Suprapubic skin (tissue), 4 donors: ENCODE results near the gene PDE2A.

Experiments
- CTCF ChIP-seq, 2 donors: fragments of 200-600 bp in 1 of 2; fragments of 450-650 bp in 1 of 2; sonication (generic) in 1 of 2; IDR thresholded peaks; one replicate each; pipeline ENCODE4 v1.5.1; 2016 to 2019; ENCODE audit warnings: antibody characterized with exemption in 2 of 2, mild to moderate bottlenecking in 1 of 2, moderate library complexity in 1 of 2
- EP300 ChIP-seq: sonication (generic); formaldehyde crosslinking; IDR thresholded peaks from one replicate; pipeline ENCODE4 v1.6.1; 2017; ENCODE audit warnings: antibody characterized with exemption
- POLR2A ChIP-seq, 2 donors: fragments of 450-650 bp; IDR thresholded peaks; one replicate each; pipeline ENCODE4 v1.6.1; 2017; ENCODE audit warnings: antibody characterized with exemption in 2 of 2, mild to moderate bottlenecking in 2 of 2, moderate library complexity in 2 of 2
- POLR2AphosphoS5 ChIP-seq, 3 donors: sonication (generic); formaldehyde crosslinking; IDR thresholded peaks; one replicate each; pipeline ENCODE4 v1.6.1; 2017; ENCODE audit warnings: antibody characterized with exemption in 3 of 3

GRCh38 chr11:72621008-72621610, 53.1 kb downstream of the PDE2A start:
- TF ChIP-seq POLR2AphosphoS5 (IDR thresholded peaks at IDR 0.05) (no peak), POLR2A (IDR thresholded peaks at IDR 0.05) (no peak), CTCF (IDR thresholded peaks at IDR 0.05) (no peak), EP300 (no peak)
